Measurements from ENCODE around the gene SLC47A1.
A peak's percentile ranks its signal among the peaks of the same experiment; 100 is the strongest.
"Not testable (repeated sequence)": the region's sequence is repeated elsewhere in the genome, so short reads cannot be mapped to it uniquely, and the experiment has no call there.

SLC47A1 gene

DNA sequence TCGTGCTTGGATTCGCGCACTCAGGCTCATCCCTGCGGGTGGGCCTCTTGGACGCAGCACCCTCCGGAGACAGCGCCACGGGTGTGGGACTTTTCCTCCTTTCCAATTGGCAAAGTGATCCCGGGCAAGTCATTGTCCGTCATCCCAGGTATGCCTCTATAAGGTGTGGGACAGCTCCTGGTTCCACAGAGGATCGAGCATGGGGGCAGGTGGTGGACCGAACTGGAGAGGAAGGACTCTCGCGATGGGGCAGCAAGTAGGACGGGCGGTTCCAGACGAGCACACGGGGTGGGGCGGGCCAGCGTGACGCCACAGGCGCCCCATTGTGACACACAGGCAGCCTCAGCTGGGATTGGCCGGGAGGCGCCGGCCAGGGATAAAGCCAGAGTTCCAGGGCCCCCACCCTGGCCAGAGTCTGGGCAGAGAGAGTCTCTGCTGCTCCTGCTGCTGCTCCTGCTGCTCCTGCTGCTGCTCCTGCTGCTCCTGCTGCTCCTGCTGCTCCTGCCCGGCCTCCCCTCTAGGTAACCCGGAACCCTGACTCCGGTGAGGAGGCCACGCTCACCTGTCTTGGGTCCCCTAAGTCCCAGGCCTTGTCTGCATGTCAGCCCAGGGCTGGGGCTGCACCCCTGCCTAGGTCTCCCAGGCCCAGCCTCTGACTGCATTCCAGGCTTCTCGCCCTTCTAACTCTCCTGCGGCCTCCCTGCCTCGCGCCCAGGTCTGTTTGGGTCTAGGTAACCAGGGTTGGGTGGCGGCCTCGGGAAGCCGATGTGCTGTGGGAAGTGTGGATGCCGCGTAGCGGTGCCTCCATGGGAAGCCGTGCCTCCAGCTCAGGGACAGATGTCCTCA is 38.5 kb upstream of the SLC47A1 start:
- no peak overlapping the region for H3K4me3 ChIP-seq (ENCODE audit: low read depth, low read length)
- no peak for DNase-seq (ENCODE audit: low read depth)
- TF ChIP-seq, protein P1, sequence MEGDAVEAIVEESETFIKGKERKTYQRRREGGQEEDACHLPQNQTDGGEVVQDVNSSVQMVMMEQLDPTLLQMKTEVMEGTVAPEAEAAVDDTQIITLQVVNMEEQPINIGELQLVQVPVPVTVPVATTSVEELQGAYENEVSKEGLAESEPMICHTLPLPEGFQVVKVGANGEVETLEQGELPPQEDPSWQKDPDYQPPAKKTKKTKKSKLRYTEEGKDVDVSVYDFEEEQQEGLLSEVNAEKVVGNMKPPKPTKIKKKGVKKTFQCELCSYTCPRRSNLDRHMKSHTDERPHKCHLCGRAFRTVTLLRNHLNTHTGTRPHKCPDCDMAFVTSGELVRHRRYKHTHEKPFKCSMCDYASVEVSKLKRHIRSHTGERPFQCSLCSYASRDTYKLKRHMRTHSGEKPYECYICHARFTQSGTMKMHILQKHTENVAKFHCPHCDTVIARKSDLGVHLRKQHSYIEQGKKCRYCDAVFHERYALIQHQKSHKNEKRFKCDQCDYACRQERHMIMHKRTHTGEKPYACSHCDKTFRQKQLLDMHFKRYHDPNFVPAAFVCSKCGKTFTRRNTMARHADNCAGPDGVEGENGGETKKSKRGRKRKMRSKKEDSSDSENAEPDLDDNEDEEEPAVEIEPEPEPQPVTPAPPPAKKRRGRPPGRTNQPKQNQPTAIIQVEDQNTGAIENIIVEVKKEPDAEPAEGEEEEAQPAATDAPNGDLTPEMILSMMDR (IDR thresholded peaks at IDR 0.05; ENCODE audit: control insufficient read depth, extremely low read depth, insufficient read depth), result no peak

DNA sequence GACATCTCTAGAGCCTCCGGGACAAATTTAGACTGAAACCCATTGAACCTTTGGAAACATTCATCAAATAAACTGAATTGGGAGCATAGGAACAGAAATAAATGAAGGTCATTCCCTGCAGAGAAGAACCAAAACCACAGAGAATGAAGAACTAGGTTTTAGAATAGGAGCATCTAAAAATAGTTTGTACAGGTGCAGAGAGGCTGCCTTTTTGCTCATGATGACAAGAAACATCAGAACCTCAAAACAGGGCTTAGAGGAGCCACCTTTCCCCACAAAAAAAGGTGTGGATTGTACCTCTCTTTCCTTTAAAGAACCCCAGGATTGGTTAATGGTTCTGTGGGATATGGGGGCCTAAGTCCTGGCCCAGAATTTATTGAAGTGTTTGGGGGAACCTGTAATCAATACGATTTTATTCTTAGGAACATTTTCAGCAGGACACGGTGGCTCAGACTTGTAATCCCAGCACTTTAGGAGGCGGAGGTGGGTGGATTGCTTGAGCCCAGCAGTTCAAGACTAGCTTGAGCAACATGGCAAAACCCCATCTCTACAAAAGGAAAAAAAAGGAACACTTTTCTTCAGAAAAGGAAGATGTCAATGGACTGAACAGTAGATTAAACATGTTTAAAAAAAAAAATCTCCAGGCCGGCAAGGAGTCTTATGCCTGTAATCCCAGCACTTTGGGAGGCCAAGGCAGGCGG is 37.7 kb upstream of the SLC47A1 start:
- no peak overlapping the region for H3K4me3 ChIP-seq (ENCODE audit: low read depth, low read length)
- DNase-seq (ENCODE audit: low read depth), result no peak
- TF ChIP-seq, protein P1 (IDR thresholded peaks at IDR 0.05; ENCODE audit: control insufficient read depth, extremely low read depth, insufficient read depth), result no peak

DNA sequence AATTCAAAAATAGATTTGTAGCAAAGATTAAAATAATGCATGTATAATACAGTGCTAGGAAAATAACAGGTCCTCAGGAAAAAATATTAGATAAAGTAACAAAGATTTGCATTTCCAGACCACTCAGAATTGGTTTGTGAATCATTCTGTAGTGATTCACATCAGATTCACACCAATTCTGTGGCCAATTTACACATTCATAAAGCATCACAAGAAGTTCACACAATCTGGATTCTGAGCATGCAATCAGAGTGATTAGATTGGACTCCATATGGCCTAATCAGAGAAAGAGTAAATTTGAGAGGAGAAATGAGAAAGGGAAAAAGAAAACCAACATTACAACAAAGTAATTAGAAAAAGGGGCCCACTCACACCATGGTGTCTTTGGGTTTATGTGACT is 36.0 kb upstream of the SLC47A1 start:
- H3K4me3 ChIP-seq (ENCODE audit: low read depth, low read length), result no peak overlapping the region
- TF ChIP-seq, protein P1 (IDR thresholded peaks at IDR 0.05; ENCODE audit: control insufficient read depth, extremely low read depth, insufficient read depth), result no peak
- DNase-seq (ENCODE audit: low read depth), result no peak

DNA sequence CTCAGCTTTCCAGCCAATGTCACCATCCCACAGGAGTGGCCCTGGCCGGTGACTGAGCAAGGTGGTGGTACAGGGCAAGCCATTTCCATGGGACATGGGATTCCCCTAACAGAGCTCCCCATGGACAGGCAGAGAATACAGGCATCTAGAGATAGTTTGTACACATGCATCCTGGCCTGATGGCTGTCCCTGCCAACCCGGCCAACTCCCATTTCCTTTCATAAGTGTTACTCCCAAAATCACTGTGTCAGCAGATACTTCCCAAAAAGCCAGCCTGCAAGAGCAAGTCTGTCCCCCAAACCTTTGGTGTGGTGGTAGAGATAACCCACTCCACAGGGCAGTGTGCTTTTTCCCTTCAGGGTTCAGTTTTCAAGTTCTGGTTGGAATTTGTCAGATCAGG is 32.4 kb upstream of the SLC47A1 start:
- no peak overlapping the region for H3K4me3 ChIP-seq (ENCODE audit: low read depth, low read length)
- TF ChIP-seq, protein P1 (IDR thresholded peaks at IDR 0.05; ENCODE audit: control insufficient read depth, extremely low read depth, insufficient read depth), result no peak
- no peak for DNase-seq (ENCODE audit: low read depth)

DNA sequence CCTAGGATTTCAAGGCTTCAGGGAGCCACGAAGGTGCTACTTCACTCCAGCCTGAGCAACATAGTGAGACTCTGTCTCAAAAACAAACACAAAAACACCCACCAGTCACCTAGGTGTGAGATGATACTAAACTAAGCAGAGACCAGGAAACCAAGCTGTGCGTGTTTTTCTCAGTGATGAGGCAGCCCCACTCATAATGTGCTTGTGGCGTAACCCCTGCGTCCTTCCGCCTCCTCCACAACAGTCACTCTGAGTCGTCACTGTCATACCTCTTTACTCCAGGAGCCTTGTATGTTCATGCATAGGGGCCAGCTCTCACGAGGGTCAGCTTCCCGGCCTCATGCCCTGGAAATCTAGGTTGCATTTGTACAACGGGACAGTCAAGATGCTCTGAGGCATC is 31.1 kb upstream of the SLC47A1 start:
- DNase-seq (ENCODE audit: low read depth), result no peak
- TF ChIP-seq, protein P1 (IDR thresholded peaks at IDR 0.05; ENCODE audit: control insufficient read depth, extremely low read depth, insufficient read depth), result no peak
- no peak overlapping the region for H3K4me3 ChIP-seq (ENCODE audit: low read depth, low read length)

DNA sequence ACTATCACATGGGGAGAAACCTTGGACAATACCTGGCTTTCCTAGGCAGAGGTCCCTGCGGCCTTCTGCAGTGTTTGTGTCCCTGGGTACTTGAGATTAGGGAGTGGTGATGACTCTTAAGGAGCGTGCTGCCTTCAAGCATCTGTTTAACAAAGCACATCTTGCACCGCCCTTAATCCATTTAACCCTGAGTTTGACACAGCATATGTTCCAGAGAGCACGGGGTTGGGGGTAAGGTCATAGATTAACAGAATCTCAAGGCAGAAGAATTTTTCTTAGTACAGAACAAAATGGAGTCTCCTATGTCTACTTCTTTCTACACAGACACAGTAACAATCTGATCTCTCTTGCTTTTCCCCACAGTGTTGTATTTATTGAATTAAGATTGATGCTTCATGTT is 28.1 kb upstream of the SLC47A1 start:
- H3K4me3 ChIP-seq (ENCODE audit: low read depth, low read length); DNase-seq (ENCODE audit: low read depth): not testable (repeated sequence)

DNA sequence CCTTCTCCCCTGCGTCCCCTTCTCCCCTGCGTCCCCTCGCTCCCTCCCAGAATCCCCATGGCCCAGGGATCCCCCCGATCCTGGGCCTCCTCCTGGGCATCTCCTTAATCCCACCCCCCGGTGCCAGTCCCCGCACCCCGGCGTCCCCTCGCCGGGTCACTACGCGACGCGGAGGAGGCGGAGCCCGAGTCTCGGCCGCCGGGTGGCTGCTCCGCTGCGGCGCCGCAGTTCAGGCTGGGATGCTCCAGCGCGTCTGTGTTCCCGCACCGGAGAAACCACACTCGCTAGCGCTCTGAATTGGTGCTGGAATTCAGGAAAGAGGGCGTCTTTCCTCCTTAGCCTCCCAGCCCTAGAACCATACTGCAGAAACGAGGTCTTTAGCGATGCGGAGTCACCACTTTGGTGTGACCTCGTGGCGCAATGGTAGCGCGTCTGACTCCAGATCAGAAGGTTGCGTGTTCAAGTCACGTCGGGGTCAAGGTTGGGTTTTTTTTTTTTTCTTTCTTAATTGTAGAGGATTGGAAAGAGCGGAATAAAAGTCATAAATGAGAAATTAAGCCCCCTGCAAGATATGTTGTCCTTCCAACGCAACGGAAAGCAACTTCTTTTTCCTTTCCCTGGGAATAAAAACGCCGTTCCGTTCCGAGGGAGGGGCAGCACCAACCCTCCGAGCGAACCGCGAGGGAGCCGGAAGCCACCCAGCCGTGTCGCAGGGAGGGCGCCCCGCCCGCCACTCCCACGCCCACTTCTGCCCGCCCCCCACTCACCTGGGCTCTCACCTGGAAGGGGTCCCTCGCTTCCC is 25.7 kb upstream of the SLC47A1 start:
- TF ChIP-seq, protein P1 (IDR thresholded peaks at IDR 0.05; ENCODE audit: control insufficient read depth, extremely low read depth, insufficient read depth), result no peak
- DNase-seq (ENCODE audit: low read depth), result peak; percentile 64
- H3K4me3 ChIP-seq (ENCODE audit: low read depth, low read length), result peak overlapping the region; percentile 66

Measured in LNCaP clone FGC (cell line).